NCI-H187 treated with DMSO at 0.1 percent for 48 hours (cell line): Measurements from ENCODE around the gene RNF222.

ENCODE experiments used
- DNase-seq: peaks from one replicate; lab custom pipeline; 2025; lab: John Stamatoyannopoulos, UW

The RNF222 gene

GRCh38 chr17:8345052-8345690 is 52.5 kb downstream of the RNF222 start:
- DNase-seq: no peak

DNA sequence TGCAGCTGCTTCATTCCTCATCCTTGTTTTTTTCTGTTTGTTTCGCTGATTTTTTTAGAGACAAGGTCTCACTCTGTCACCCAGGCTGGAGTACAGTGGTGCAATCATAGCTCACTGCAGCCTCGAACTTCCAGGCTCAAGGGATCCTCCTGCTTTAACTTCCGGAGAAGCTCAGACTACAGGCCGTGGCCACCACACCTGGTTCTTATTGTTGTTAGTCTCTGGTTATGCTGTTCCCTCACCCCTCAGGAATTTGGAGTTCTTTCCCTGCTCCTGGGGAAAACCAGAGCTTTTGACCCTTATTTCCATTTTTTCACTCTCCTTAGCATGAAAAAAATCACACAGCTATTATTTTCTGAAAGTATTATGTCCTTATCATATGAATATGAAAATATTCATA is 56.2 kb downstream of the RNF222 start:
- no peak for DNase-seq
